Lower leg skin (tissue), 4 donors: ENCODE data around the gene CSF1R. TPM values are rescaled to one million over a fixed set of nuclear protein-coding genes. Genes with fewer than 3 reads are reported as not detected.

Experiments
- DNase-seq, 2 donors: peaks; one replicate each; pipeline ENCODE4 v3.0.0-alpha.2; 2019; ENCODE audit warnings: low spot score in 2 of 2
- H3K4me3 ChIP-seq: fragments of 200-600 bp; sonication (generic); 2 replicates; pipeline ENCODE4 v1.5.1; 2017; ENCODE audit warnings: mild to moderate bottlenecking, low read depth; ENCODE audit not compliant: poor library complexity, severe bottlenecking
- POLR2A ChIP-seq, 2 donors: fragments of 450-650 bp; IDR thresholded peaks; one replicate each; pipeline ENCODE4 v1.6.1; 2016 to 2017; ENCODE audit warnings: antibody characterized with exemption in 2 of 2, mild to moderate bottlenecking in 1 of 2, moderate library complexity in 1 of 2
- WGBS, 2 donors: methylation state at CpG; one replicate each; pipeline ENCODE4 v1.1.5; 2018; 5-methylcytosine and 5-hydroxymethylcytosine counted together
- intact Hi-C: fragments of 100-400 bp; cut with DNase I; formaldehyde crosslinking; loops from one replicate; pipeline ENCODE4 v1.15.0; 2023; ENCODE audit warnings: low total_unique reads
- total RNA-seq, 4 donors: library from RNA; depleted of rRNA; stranded (reverse); fragments of >200 nt; gene quantifications; one replicate each; pipeline ENCODE4 v1.1.0, GENCODE V29; 2016
- TF ChIP-seq, protein P1 (sequence below), 3 donors: fragments of 450-650 bp; IDR thresholded peaks; one replicate each; pipeline ENCODE4 v1.5.1; 2016; ENCODE audit warnings: antibody characterized with exemption in 3 of 3, mild to moderate bottlenecking in 3 of 3, moderate library complexity in 2 of 3

CSF1R gene
- total RNA-seq, 4 donors from 2014 or later, result 17.9 to 27.3 (median 23.9) TPM

DNA sequence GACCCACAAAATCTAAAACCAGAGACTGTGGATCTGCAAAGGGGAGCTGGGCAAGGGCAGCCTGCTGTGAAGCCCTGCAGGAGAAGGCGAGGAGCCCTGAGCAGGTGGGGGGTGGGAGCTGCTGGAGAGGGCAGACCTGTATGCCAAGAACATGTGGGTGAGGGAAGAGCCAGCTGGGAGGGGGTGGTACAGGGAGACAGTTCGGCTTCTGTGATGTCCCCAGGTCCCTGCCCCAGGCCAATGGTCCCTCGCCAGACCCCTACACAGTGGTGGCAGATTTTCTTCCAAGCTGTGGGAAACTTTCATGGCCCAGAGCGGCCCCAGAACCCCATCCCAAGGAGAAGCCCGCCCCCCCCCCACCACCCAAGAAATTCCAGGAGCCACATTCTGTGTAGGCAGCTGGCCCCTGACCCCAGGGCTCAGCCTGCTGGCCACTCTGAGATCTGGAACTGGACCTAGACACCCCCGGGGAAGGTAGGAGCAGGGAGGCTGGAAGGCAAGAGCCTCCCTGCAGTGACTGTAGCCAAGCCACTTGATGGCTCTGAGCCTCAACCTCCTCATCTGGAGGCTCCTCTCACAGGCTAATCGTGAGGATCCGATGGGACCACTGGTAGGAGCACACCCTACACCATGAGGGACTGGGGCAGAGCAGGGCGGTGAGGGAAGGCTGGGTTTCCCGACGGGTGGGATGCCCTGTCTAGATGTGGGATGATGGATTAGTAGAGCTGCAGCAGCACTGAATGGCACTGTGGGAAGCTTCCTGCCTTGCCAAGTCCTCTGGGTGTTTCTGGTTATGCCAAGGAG lies 22.6 kb upstream of the CSF1R start:
- TF ChIP-seq, protein P1, sequence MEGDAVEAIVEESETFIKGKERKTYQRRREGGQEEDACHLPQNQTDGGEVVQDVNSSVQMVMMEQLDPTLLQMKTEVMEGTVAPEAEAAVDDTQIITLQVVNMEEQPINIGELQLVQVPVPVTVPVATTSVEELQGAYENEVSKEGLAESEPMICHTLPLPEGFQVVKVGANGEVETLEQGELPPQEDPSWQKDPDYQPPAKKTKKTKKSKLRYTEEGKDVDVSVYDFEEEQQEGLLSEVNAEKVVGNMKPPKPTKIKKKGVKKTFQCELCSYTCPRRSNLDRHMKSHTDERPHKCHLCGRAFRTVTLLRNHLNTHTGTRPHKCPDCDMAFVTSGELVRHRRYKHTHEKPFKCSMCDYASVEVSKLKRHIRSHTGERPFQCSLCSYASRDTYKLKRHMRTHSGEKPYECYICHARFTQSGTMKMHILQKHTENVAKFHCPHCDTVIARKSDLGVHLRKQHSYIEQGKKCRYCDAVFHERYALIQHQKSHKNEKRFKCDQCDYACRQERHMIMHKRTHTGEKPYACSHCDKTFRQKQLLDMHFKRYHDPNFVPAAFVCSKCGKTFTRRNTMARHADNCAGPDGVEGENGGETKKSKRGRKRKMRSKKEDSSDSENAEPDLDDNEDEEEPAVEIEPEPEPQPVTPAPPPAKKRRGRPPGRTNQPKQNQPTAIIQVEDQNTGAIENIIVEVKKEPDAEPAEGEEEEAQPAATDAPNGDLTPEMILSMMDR (IDR thresholded peaks at IDR 0.05), result no peak
- no peak for TF ChIP-seq POLR2A (IDR thresholded peaks at IDR 0.05)
- WGBS, 2 donors, result 83 to 85% methylated on average over 8 to 11 of the region's 11 CpGs
- no peak overlapping the region for H3K4me3 ChIP-seq
- DNase-seq, result peak in 1 of 2 donors; percentile 83
- intact Hi-C loops, result no loop called here

DNA sequence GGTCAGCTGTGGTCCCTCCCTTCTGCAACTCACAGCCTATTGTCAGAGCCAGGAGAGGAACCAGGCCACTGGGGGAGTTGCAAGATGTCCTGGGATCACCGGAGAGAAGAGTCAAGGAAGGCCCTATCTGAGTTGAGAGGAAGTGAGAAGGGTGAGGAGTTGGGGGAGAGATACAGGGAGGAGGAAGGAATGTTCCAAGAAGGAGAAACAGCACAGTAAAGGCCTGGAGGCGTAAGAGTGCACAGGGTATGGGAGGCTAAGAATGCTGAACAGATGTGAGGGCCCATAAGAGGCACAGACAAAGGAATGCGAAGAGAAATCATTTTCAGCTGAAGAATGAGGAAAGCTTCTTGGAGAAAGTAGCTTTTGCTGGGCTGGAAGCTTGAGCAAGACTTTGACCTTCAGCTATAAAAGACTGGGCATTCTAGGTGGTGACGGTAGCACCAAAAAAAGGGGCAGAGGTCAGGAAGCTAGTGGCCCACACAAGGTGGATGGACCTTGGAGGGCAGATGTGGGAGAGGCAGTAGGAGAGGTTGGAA lies 21.6 kb upstream of the CSF1R start:
- peak in 1 of 2 donors; percentile 12 for DNase-seq
- WGBS, 2 donors, result 61 to 62% methylated on average over 4 of the region's 4 CpGs
- intact Hi-C loops, result no loop called here
- no peak for TF ChIP-seq POLR2A (IDR thresholded peaks at IDR 0.05)
- TF ChIP-seq, protein P1 (IDR thresholded peaks at IDR 0.05), result no peak
- H3K4me3 ChIP-seq, result no peak overlapping the region

DNA sequence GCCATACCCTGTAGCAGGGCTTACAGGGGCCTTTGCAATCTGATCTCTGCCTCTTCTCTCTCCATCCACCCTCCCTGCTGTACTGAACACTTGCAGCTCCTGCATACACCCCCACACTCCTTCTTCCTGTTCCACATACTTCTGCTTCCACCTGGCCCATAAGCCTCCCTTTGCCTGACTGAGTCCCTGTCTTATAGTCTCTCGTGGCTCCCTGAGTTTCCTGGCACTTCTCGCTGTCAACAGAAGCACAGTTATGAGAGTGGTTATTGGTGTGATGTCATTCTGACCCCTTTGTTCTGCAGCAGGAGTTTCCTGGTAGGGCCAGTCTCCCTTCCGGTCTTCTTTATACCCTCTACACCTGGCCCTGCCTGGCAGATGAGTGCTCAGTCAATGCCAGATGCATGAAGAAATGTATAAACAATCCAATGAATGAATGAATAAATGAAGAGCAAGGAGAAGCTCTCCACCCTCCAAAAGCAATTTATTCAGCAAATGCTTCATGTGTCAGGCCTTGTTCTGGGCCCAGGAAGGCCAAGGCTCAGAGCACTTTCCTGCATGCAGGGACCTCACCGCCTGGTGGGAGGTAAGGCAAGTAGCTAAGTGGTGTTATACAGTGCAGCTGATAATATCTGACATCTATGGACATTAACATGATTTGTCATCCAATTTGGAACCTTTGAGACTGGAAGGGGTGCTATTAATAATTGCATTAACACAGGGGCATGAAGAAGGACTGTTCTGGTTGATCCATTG lies 20.5 kb upstream of the CSF1R start:
- intact Hi-C loops, result no loop called here
- no peak for DNase-seq
- H3K4me3 ChIP-seq, result no peak overlapping the region
- TF ChIP-seq, protein P1 (IDR thresholded peaks at IDR 0.05), result no peak
- no peak for TF ChIP-seq POLR2A (IDR thresholded peaks at IDR 0.05)
- WGBS, 2 donors, result 74 to 77% methylated on average over 4 of the region's 4 CpGs

DNA sequence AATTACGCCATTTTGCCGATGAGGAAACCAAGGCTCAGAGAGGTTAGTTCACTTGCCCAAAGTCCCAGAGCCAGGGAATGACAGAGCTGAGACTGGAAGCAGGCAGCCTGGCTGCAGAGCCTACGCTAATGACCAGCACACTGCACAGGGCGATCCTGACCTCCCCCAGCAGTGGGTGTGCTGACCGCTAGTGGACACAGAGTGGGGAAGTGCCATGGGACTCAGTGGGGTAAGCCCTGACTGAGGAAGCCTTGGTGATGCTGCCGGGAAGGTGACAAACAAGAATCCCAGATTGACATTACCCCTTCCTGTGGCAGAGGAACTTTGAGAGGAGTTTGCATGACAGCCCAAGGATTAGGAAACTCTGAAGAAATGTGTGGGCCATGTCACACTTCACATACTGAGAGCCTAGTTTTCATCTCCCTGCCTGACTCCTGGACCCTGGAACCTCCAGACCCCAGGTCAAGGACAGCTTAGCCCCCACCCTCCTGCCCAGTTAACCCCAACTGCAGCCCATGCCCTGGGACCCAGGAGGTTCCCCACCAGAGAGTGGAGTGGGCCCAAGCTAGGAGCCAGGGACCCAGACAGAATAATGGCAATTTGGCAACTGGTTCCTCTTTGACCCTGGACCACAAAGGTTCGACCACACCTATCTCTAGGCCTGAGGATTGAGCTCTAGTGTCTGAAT lies 19.7 kb upstream of the CSF1R start:
- TF ChIP-seq, protein P1 (IDR thresholded peaks at IDR 0.05), result no peak
- TF ChIP-seq POLR2A (IDR thresholded peaks at IDR 0.05), result no peak
- DNase-seq, result peak; percentile 12 to 67
- no peak overlapping the region for H3K4me3 ChIP-seq
- 89 to 90% methylated on average over 7 of the region's 7 CpGs for WGBS, 2 donors
- intact Hi-C loops, result no loop called here

DNA sequence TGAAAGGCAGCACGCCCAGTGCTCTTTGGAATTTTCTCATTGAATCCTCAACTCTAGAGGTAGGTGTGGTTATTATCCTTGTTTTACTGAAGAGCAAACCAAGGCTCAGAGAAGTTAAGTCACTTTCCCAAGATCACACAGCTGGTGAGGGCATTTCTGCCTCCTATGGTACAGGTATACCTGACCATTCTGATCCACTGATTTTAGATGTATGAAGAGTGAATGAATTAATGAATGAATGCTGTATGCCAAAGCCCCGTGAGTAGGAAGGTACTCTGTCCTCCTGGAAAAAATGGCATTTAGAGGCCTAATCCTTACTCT lies 18.2 kb upstream of the CSF1R start:
- intact Hi-C loops, result no loop called here
- H3K4me3 ChIP-seq, result no peak overlapping the region
- DNase-seq, result no peak

More for the DNA sequence above, 18.2 kb upstream of the CSF1R start:
- 94 to 97% methylated on average over 2 of the region's 2 CpGs for WGBS, 2 donors
- TF ChIP-seq, protein P1 (IDR thresholded peaks at IDR 0.05), result no peak
- TF ChIP-seq POLR2A (IDR thresholded peaks at IDR 0.05), result no peak
